ENCODE measurements around the gene CAMTA1.

Gene CAMTA1

GRCh38 chr1:6928106-6928885, 143.0 kb downstream of the CAMTA1 start:
- no peak for DNase-seq (ENCODE audit: low spot score)

DNA sequence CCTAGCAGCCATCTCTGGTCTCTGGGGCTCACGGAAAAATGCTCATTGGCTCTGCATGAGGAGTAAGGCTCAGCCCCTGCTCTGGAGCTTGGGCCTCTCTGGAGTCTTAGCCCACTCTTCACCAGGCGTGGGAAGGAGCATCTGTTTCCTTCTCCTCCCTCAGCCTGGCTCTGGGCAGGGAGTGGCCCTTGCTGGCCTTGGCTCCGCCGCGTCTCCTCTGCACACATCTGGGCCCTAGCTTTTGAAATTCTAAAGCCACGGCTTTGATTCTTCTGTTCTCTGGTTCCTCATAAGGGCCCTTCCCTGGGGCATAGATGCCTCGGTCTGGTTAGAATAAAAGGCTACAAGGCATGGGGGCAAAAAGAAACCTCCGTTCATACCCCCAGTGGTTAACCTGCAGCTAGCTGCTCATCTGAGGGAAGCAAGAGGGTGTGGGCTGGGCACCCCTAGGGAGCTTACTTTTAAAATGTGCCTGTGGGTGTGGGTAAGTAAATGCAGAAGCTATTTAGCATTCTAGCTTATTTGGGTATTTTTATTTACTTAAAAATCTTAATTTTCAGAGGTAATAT, 145.6 kb downstream of the CAMTA1 start:
- DNase-seq (ENCODE audit: low spot score): no peak

- no peak for DNase-seq (ENCODE audit: low spot score)
These were observed 150.2 kb downstream of the CAMTA1 start for GRCh38 chr1:6935361-6935883.

- DNase-seq (ENCODE audit: low spot score): no peak
These were observed 150.8 kb downstream of the CAMTA1 start for GRCh38 chr1:6935911-6936690.

GRCh38 chr1:6937048-6937447, 151.8 kb downstream of the CAMTA1 start:
- DNase-seq (ENCODE audit: low spot score): no peak

DNA sequence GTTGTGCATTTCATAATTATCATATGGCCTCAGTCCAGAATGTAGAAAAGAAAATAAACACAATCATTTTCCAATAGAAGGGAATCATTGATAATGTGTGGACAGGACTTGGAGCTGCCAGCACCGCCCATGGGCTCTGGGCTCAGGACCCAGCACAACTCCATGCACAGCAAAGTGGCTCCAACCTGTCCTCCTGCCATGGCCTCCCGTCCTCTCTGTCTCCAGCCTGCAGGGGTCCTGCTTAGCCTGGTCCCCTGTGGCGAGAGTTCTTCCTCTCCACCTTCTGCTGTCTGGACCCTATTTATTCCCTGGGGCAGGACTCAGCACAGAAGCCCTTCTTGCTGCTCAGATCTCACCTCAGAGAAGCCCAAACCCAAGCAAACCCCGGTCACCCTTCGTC, 154.1 kb downstream of the CAMTA1 start:
- no peak for DNase-seq (ENCODE audit: low spot score)

GRCh38 chr1:6941786-6942185, 156.5 kb downstream of the CAMTA1 start:
- no peak for DNase-seq (ENCODE audit: low spot score)

- no peak for DNase-seq (ENCODE audit: low spot score)
These were observed 157.7 kb downstream of the CAMTA1 start for GRCh38 chr1:6942990-6943389.

- no peak for DNase-seq (ENCODE audit: low spot score)
These were observed 159.2 kb downstream of the CAMTA1 start for GRCh38 chr1:6944434-6944833.

DNA sequence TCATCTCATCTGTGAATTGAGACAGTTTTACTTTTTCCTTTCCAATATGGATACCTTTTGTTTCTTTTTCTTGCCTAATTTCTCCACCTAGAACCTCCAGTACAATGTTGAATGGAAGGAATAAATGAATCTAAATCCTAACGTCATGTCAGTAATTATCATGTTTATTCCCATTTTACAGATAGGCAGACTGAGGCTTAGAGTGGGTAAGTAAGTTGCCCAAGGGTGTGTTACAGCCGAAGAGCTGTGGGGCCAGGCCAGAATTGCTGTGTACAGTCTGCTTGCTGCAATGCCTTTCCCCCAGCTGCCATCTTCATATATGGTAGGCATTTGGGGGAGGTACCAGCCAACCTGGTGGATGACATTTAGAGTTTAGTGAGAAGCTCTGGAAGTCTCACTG, 162.7 kb downstream of the CAMTA1 start:
- no peak for DNase-seq (ENCODE audit: low spot score)

- DNase-seq (ENCODE audit: low spot score): no peak
These were observed 163.2 kb downstream of the CAMTA1 start for GRCh38 chr1:6948416-6948815.

GRCh38 chr1:6948861-6949260, 163.6 kb downstream of the CAMTA1 start:
- no peak for DNase-seq (ENCODE audit: low spot score)

DNA sequence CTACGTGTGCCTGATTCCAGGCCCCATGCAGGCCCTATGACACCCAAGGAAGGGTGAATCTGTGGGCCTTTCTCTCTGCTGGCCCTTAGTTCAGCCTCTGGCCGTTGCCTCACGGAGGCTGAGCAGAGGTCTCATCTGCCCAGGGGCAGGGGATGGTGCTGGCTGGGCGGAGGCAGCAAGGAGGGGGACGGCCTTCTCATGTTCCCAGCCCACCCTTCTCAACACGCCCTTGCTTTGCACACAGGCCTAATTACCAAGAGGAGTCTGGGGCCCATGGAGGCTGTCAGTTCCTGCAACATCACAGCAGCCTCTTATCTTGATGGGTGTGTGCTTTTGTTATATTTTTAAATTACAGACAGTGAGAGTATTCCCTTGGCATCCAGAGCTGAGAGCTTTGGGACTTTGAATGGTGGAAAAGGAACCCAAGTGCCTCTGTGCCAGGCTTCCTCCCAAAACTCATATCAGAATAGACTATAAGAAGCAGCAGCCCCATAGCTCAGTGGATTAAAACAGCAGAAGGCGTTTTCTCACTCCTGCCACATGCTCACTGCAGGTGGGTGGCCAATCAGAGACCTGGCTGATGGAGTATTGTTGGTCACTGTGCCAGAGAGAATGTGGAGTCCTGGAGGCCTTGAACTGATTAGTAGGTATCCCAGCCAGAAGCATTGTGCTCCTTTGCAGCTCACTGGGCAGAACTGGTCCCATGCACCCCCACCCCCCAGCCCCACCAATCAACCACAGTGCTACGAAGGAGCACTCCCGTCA, 164.9 kb downstream of the CAMTA1 start:
- no peak for DNase-seq (ENCODE audit: low spot score)

DNA sequence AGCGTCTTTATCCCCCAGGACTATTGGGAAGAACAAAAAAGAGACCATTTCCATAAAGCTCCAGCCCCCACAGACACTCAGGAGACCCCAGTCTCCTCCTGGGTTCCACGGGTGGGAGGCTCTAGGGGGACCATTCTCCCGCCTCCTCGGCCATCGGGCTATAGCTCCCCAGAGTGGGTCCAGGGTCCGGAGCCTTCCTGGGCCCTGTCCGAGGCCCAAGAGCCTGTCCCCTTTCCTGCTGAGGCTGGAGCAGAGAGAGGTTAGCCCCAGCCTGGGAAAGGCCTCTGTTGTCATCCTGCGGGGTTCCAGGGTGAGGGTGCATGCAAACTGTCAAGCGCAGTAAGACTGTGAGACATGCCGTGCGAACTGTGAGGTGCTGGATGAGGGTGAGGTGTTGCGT, 166.3 kb downstream of the CAMTA1 start:
- no peak for DNase-seq (ENCODE audit: low spot score)

DNA sequence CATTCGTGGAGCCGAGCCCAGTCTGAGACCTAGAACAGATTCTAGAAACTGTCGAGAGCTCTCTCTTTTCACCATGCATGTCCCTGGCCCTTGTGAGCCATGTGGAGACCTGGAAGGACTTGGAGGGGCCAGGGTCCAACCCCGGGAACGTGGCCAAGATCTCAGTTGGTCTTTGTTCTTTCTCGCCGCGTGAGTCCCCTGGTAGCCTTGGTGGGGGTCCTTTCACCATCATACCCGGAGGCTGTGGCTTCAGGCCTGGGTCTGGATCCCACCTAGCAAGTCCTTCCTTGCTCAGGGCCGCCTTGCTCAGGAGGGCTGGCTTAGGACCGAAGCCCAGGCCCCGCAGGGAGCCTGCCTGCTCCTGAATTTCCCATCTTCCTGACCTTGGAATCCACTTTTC, 168.0 kb downstream of the CAMTA1 start:
- no peak for DNase-seq (ENCODE audit: low spot score)

- no peak for DNase-seq (ENCODE audit: low spot score)
These were observed 168.7 kb downstream of the CAMTA1 start for GRCh38 chr1:6953907-6954364.

- DNase-seq (ENCODE audit: low spot score): no peak
These were observed 169.3 kb downstream of the CAMTA1 start for GRCh38 chr1:6954591-6954990.

GRCh38 chr1:6955357-6956094, 170.3 kb downstream of the CAMTA1 start:
- DNase-seq (ENCODE audit: low spot score): no peak

GRCh38 chr1:6956488-6957159, 171.4 kb downstream of the CAMTA1 start:
- no peak for DNase-seq (ENCODE audit: low spot score)

- no peak for DNase-seq (ENCODE audit: low spot score)
These were observed 172.1 kb downstream of the CAMTA1 start for GRCh38 chr1:6957341-6957740.

All from putamen (tissue), 1 donor.